ENCODE data around the gene FGFR4.
"Not testable (repeated sequence)": the region's sequence is repeated elsewhere in the genome, so short reads cannot be mapped to it uniquely, and the experiment has no call there.

FGFR4 gene

GRCh38 chr5:177086654-177087397 lies at the start of gene FGFR4:
TSS of gene FGFR4 (plus strand) at chr5:177086915. CDS start at chr5:177089603, 2,688 bp downstream.
- FAIRE-seq (peak; percentile 66), DNase-seq (ENCODE audit: insufficient read length, low spot score) (peak; percentile 82)

DNA sequence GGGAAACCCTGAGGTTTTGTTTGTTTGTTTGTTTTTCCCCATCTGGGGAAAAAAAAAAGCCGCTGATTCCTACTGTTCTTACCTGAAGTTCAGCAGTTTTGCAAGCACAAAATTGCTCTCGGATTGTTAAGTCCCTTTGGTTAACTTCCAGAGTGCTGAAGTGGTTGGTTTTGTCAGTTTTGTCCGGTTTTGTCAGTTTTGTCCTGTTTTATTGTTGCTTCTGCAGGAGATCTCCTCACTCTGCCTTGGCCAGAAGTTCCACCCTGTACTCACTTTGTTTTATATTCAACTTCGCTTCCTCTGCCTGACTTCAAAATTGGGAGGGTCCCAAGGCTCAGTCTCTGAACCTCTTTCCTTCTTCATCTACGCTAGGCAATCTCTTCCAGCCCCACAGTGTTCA lies 49.8 kb upstream of the FGFR4 start:
- no peak for DNase-seq (ENCODE audit: insufficient read length, low spot score)
- no peak for FAIRE-seq

- no peak for DNase-seq (ENCODE audit: insufficient read length, low spot score)
- no peak for FAIRE-seq
Measured at GRCh38 chr5:177040814-177041420, 45.8 kb upstream of the FGFR4 start.

- FAIRE-seq, result no peak
Measured at GRCh38 chr5:177041936-177042335, 44.8 kb upstream of the FGFR4 start.

DNA sequence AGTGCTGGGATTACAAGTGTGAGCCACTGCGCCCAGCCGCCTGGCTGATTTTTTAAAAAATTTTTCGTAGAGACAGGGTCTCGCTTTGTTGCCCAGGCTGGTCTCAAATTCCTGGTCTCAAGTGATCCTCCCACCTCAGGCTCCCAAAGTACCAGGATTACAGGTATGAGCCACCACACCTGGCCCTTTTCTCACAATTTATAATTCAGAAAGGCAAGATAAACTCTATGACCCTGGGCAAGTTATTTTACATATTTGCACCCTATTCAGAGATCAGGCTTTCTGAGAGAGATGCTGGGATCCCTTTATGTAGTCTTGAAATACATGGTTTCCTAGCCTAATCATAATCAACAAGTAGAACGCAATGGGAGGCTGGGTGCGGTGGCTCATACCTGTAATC lies 43.6 kb upstream of the FGFR4 start:
- no peak for FAIRE-seq
- DNase-seq (ENCODE audit: insufficient read length, low spot score), result no peak

More at GRCh38 chr5:177041936-177042335, 44.8 kb upstream of the FGFR4 start:
- no peak for DNase-seq (ENCODE audit: insufficient read length, low spot score)

DNA sequence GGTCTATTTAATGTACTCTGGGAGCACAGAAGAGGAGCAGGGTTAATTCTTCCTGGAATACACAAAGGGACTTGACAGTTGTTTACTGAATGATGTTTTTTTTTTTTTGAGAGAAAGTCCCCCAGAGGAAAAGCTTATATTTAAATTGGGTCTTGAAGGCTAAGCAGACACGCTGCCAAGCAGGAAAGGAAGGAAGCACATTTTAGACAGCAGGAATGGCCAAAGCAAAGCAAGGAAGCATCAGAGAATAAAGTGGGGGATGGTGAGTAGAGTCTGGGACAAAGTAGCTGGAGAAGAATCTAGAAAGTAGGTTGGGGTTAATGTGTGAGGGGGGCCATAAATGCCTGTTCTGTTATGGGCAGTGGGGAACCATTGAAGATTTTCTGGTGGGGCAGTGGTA lies 42.8 kb upstream of the FGFR4 start:
- FAIRE-seq, result no peak
- no peak for DNase-seq (ENCODE audit: insufficient read length, low spot score)

GRCh38 chr5:177044641-177045040 lies 42.1 kb upstream of the FGFR4 start:
- FAIRE-seq, result no peak

DNA sequence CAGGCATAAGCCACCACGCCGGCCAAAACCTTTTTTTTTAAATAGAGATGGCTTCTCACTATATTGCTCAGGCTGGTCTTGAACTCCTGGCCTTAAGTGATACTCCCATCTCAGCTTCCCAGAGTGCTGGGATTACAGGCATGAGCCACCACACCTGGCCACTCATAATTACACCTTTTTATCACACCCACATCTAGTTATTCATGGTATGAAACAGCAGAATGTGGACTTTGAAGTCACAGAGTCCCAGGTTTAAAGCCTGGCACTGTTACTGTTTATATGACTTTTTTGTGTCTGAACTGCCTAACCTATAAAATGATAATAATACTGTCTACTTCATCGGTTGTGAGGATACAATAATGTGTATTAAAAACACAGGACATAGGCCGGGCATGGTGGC lies 41.1 kb upstream of the FGFR4 start:
- DNase-seq (ENCODE audit: insufficient read length, low spot score) (no peak), FAIRE-seq (no peak)

More at GRCh38 chr5:177044641-177045040, 42.1 kb upstream of the FGFR4 start:
- no peak for DNase-seq (ENCODE audit: insufficient read length, low spot score)

GRCh38 chr5:177048531-177048930 lies 38.2 kb upstream of the FGFR4 start:
- DNase-seq (ENCODE audit: insufficient read length, low spot score); FAIRE-seq: not testable (repeated sequence)

DNA sequence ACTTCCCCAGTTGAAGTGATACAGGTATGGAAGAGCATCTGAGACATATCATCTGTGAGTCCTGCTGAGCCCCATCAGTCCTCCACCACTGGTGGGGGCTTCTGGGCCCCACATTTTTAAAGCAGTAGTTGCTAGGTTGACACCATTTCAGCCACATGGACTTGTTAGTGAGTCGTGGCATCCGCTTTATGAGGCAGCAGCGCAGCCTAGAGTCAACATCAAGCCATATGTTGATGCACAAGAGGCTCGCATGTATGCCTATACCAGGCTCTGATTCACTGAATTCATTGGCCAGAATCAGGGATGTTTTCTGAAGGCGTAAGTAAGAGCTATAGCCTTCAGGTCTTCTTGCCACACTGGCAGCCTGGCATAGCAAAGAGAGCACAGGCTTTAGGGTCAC lies 37.4 kb upstream of the FGFR4 start:
- DNase-seq (ENCODE audit: insufficient read length, low spot score), result no peak
- no peak for FAIRE-seq

DNA sequence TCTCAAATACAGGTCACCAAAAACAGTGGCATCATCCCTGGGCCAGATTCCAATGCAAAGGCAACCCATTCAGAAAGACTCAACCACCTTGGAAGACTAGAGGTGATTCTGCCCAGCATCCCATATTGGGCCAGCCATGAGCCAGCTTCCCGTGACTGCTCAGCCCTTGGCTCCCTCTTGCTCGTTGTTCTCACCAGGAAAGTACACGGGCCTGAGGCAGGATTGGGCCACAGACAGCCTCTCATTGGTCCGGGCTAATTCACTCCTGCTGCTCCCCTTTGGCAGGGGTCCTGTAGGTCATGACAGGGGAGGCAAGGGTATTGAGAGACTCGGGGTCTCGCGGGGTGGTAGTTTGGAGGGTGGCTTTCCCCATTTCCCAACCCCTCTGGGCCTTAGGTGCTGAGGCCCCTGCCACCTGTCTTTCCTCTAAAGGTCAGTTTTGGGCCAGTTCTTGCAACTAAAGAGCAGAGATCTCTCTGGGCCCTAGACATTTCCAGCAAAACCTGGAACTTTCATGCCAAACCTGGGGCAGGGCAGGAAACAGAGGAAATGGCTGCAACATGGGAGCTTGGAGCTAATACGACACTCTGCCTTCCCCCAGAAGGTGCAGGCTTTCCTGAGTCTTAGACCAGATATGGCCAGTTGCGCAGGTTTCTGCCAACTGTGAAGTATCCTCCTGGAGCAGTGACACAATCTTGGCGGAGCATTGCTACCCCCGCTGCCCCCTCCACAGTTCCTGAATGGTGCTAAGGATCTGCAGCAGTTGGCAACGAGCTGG lies 22.0 kb upstream of the FGFR4 start:
- DNase-seq (ENCODE audit: insufficient read length, low spot score) (no peak), FAIRE-seq (no peak)

DNA sequence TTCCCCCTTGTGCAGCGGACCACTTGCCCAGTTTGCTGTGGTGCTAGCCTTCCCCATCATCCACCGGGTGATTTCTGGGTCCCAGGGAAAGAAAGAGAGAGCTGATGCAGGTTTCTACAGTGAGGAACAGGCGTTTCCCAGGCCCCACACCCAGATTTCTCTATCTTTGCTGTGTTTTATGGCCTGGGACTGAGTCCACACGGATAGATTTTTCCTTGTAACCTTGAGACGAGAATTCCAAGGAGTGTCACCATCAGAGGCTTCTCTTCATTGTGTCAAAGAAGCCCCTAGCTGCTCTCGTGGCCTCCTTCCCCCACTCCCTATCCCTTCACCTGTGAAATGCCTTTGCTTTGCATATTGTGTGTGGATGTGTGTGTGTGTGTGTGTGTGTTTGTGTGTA lies 21.2 kb upstream of the FGFR4 start:
- FAIRE-seq (no peak), DNase-seq (ENCODE audit: insufficient read length, low spot score) (no peak)

DNA sequence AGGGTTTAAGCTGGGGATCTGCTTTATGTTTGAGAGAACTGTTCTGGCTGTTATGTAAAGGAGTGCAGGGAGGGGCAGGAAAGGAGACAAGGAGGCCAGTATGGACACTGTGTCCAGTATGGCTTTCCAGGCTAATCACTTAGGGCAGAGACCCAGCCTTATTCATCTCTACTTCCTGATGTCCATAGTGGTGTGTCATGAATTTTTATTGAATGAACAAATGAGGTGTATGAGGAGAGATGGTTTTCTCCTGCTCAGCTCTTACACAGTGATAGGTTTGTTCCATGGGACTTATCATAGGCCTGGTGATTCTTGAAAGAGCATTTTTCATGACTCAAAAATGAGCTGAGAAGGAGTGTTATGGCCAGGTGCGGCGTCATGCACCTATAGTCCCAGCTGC lies 20.5 kb upstream of the FGFR4 start:
- DNase-seq (ENCODE audit: insufficient read length, low spot score) (no peak), FAIRE-seq (no peak)

DNA sequence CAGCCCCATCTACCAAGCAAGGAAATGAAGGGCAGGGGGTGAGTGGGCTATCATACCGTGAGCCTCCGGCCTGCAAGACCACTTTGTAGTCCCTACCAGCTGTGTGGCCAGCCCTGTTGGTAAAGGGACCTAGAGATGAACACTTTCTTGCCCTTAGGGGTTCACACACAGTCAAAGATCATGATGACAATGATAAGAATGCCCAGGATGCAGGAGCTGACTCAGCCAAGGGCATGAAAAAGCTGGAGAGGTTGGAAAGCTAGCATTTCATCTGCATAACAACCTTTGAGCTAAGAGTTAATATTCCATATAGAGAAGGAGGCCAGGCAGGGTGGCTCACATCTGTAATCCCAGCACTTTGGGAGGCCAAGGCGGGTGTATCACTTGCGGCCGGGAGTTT lies 19.2 kb upstream of the FGFR4 start:
- FAIRE-seq (no peak), DNase-seq (ENCODE audit: insufficient read length, low spot score) (no peak)

DNA sequence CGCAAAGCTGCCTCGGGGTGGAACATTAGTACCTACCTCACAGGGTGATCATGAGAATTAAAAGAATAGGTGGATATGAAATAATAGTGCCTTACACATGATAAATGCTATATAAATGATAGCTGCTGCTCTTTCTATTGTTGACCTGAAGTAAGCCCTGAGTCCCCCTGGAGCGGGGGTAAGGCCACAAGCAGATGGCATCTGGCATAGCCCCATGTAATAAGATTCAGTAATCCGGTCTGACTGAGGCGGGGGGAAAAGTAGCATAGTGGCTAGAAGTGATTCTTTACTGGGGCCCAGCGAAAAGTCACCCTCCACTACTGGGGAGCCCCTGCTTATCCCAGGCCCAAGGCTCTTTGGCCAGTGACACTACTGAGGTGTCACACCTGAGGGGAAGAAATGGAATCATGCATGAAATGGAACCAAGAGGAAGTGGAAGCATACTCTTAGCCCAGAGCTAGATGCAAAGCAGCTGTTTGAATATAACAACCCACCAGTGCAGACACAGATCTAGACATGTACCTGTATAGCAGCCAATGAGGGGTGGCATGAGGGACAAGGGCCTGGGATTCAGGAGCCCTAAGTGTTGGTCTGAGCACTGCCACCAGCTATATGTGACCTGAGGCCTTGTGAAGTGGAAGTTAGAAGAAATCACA lies 16.1 kb upstream of the FGFR4 start:
- DNase-seq (ENCODE audit: insufficient read length, low spot score) (no peak), FAIRE-seq (no peak)

GRCh38 chr5:177071666-177072385 lies 14.9 kb upstream of the FGFR4 start:
- FAIRE-seq, result no peak

GRCh38 chr5:177077335-177077734 lies 9.4 kb upstream of the FGFR4 start:
- no peak for DNase-seq (ENCODE audit: insufficient read length, low spot score)
- FAIRE-seq, result no peak

More at GRCh38 chr5:177071666-177072385, 14.9 kb upstream of the FGFR4 start:
- peak; percentile 82 for DNase-seq (ENCODE audit: insufficient read length, low spot score)

- DNase-seq (ENCODE audit: insufficient read length, low spot score) (no peak), FAIRE-seq (no peak)
Measured at GRCh38 chr5:177079606-177080005, 7.1 kb upstream of the FGFR4 start.

GRCh38 chr5:177080265-177080664 lies 6.5 kb upstream of the FGFR4 start:
- no peak for FAIRE-seq
- no peak for DNase-seq (ENCODE audit: insufficient read length, low spot score)

GRCh38 chr5:177081859-177082258 lies 4.9 kb upstream of the FGFR4 start:
- FAIRE-seq, result no peak

More at GRCh38 chr5:177081859-177082258, 4.9 kb upstream of the FGFR4 start:
- no peak for DNase-seq (ENCODE audit: insufficient read length, low spot score)
